Stimulated activated CD4-positive, alpha-beta T cell treated with anti-CD3 and anti-CD28 coated beads, TNF-alpha, amount 100 ng/mL, for 1 hour (primary cell): Measurements from ENCODE around the gene LRMDA.

Experiments used
- DNase-seq, 3 donors: peaks; one replicate each; pipeline ENCODE4 v3.0.0-alpha.2; 2020; ENCODE audit warnings: low read depth in 3 of 3, low spot score in 1 of 3

LRMDA gene

GRCh38 chr10:76231286-76231934 lies 800.0 kb downstream of the LRMDA start:
- no peak for DNase-seq

- DNase-seq: no peak
Measured at GRCh38 chr10:76234499-76235226, 803.2 kb downstream of the LRMDA start.

- no peak for DNase-seq
Measured at GRCh38 chr10:76236356-76236755, 804.9 kb downstream of the LRMDA start.

- no peak for DNase-seq
Measured at GRCh38 chr10:76242956-76243355, 811.5 kb downstream of the LRMDA start.

GRCh38 chr10:76244061-76244686 lies 812.8 kb downstream of the LRMDA start:
- DNase-seq: no peak

- no peak for DNase-seq
Measured at GRCh38 chr10:76245951-76246495, 814.6 kb downstream of the LRMDA start.

GRCh38 chr10:76248649-76249200 lies 817.3 kb downstream of the LRMDA start:
- no peak for DNase-seq

- DNase-seq: no peak
Measured at GRCh38 chr10:76251841-76252671, 820.6 kb downstream of the LRMDA start.

GRCh38 chr10:76252733-76253132 lies 821.3 kb downstream of the LRMDA start:
- no peak for DNase-seq

GRCh38 chr10:76255241-76255640 lies 823.8 kb downstream of the LRMDA start:
- no peak for DNase-seq

GRCh38 chr10:76257816-76258215 lies 826.4 kb downstream of the LRMDA start:
- no peak for DNase-seq

- no peak for DNase-seq
Measured at GRCh38 chr10:76265441-76266113, 834.2 kb downstream of the LRMDA start.

GRCh38 chr10:76268530-76268929 lies 837.1 kb downstream of the LRMDA start:
- no peak for DNase-seq

GRCh38 chr10:76268954-76269353 lies 837.5 kb downstream of the LRMDA start:
- no peak for DNase-seq

- no peak for DNase-seq
Measured at GRCh38 chr10:76270464-76270863, 839.0 kb downstream of the LRMDA start.

- no peak for DNase-seq
Measured at GRCh38 chr10:76274933-76275332, 843.5 kb downstream of the LRMDA start.

GRCh38 chr10:76278811-76279460 lies 847.5 kb downstream of the LRMDA start:
- no peak for DNase-seq

GRCh38 chr10:76281659-76282058 lies 850.2 kb downstream of the LRMDA start:
- no peak for DNase-seq

- no peak for DNase-seq
Measured at GRCh38 chr10:76282061-76283025, 850.9 kb downstream of the LRMDA start.
